ENCODE measurements around the gene GYPA. TPM values are rescaled to one million over a fixed set of nuclear protein-coding genes. Genes with fewer than 3 reads are reported as not detected.
"Not testable (repeated sequence)": the region's sequence is repeated elsewhere in the genome, so short reads cannot be mapped to it uniquely, and the experiment has no call there.

Gene GYPA
- total RNA-seq, 1 experiment from 2014 or later, result not detected

- Histone ChIP-seq H4K20me1 (ENCODE audit: insufficient read depth, low read depth, low read length) (no peaks in the 10 kb centered on the region), H3K9me3 (ENCODE audit: low read length) (no peaks in the 10 kb centered on the region), H3K27me3 (ENCODE audit: low read length) (no peaks in the 10 kb centered on the region), H3K36me3 (ENCODE audit: insufficient read depth, low read length) (no peaks in the 10 kb centered on the region), H3K9ac (ENCODE audit: low read length) (no peak overlapping the region), H3K4me2 (ENCODE audit: low read depth, low read length, poor library complexity, severe bottlenecking) (no peak overlapping the region), H2AFZ (ENCODE audit: low read length) (no peak overlapping the region), H3K27ac (ENCODE audit: low read length) (no peak overlapping the region), H3K4me1 (ENCODE audit: low read length) (no peaks in the 10 kb centered on the region), H3K4me3 (ENCODE audit: low read length) (no peak overlapping the region), H3K9me2 (replicated peaks; ENCODE audit: insufficient read depth, low read length) (no peaks in the 10 kb centered on the region), H3K79me2 (ENCODE audit: low read length) (no peaks in the 10 kb centered on the region)
- DNase-seq, result no peak
Observed at GRCh38 chr4:144176476-144176875, 36.0 kb upstream of the GYPA start.

GRCh38 chr4:144174401-144175067, 34.0 kb upstream of the GYPA start:
- H3K4me3 ChIP-seq (ENCODE audit: low read length), result no peak overlapping the region
- H3K9ac ChIP-seq (ENCODE audit: low read length), result no peak overlapping the region
- H3K4me2 ChIP-seq (ENCODE audit: low read depth, low read length, poor library complexity, severe bottlenecking), result no peak overlapping the region
- no peaks in the 10 kb centered on the region for H3K9me2 ChIP-seq (replicated peaks; ENCODE audit: insufficient read depth, low read length)
- peak; percentile 86 for DNase-seq
- no peaks in the 10 kb centered on the region for H3K27me3 ChIP-seq (ENCODE audit: low read length)
- H3K79me2 ChIP-seq (ENCODE audit: low read length), result no peaks in the 10 kb centered on the region
- H2AFZ ChIP-seq (ENCODE audit: low read length), result no peak overlapping the region
- no peaks in the 10 kb centered on the region for H3K4me1 ChIP-seq (ENCODE audit: low read length)
- H3K9me3 ChIP-seq (ENCODE audit: low read length), result no peaks in the 10 kb centered on the region
- no peak overlapping the region for H3K27ac ChIP-seq (ENCODE audit: low read length)
- no peaks in the 10 kb centered on the region for H4K20me1 ChIP-seq (ENCODE audit: insufficient read depth, low read depth, low read length)
- no peaks in the 10 kb centered on the region for H3K36me3 ChIP-seq (ENCODE audit: insufficient read depth, low read length)

- Histone ChIP-seq H3K36me3 (ENCODE audit: insufficient read depth, low read length) (no peaks in the 10 kb centered on the region), H3K9ac (ENCODE audit: low read length) (no peak overlapping the region), H3K4me3 (ENCODE audit: low read length) (no peak overlapping the region), H3K9me2 (replicated peaks; ENCODE audit: insufficient read depth, low read length) (no peaks in the 10 kb centered on the region), H3K79me2 (ENCODE audit: low read length) (no peaks in the 10 kb centered on the region), H2AFZ (ENCODE audit: low read length) (no peak overlapping the region), H3K4me2 (ENCODE audit: low read depth, low read length, poor library complexity, severe bottlenecking) (no peak overlapping the region), H3K27ac (ENCODE audit: low read length) (no peak overlapping the region), H3K4me1 (ENCODE audit: low read length) (no peaks in the 10 kb centered on the region), H4K20me1 (ENCODE audit: insufficient read depth, low read depth, low read length) (no peaks in the 10 kb centered on the region), H3K9me3 (ENCODE audit: low read length) (no peaks in the 10 kb centered on the region), H3K27me3 (ENCODE audit: low read length) (no peaks in the 10 kb centered on the region)
- no peak for DNase-seq
Observed at GRCh38 chr4:144171697-144172096, 31.2 kb upstream of the GYPA start.

GRCh38 chr4:144169211-144169610, 28.7 kb upstream of the GYPA start:
- Histone ChIP-seq H3K4me1 (ENCODE audit: low read length) (no peaks in the 10 kb centered on the region), H3K27ac (ENCODE audit: low read length) (no peak overlapping the region), H3K36me3 (ENCODE audit: insufficient read depth, low read length) (no peaks in the 10 kb centered on the region), H3K4me3 (ENCODE audit: low read length) (no peak overlapping the region), H3K9me3 (ENCODE audit: low read length) (no peaks in the 10 kb centered on the region), H3K4me2 (ENCODE audit: low read depth, low read length, poor library complexity, severe bottlenecking) (no peak overlapping the region), H3K9me2 (replicated peaks; ENCODE audit: insufficient read depth, low read length) (no peaks in the 10 kb centered on the region), H4K20me1 (ENCODE audit: insufficient read depth, low read depth, low read length) (no peaks in the 10 kb centered on the region), H3K79me2 (ENCODE audit: low read length) (no peaks in the 10 kb centered on the region), H2AFZ (ENCODE audit: low read length) (no peak overlapping the region), H3K9ac (ENCODE audit: low read length) (no peak overlapping the region), H3K27me3 (ENCODE audit: low read length) (no peaks in the 10 kb centered on the region)
- no peak for DNase-seq

GRCh38 chr4:144154044-144154443, 13.5 kb upstream of the GYPA start:
- H3K36me3 ChIP-seq (ENCODE audit: insufficient read depth, low read length), result no peaks in the 10 kb centered on the region
- no peaks in the 10 kb centered on the region for H3K79me2 ChIP-seq (ENCODE audit: low read length)
- no peaks in the 10 kb centered on the region for H3K9me2 ChIP-seq (replicated peaks; ENCODE audit: insufficient read depth, low read length)
- no peak for DNase-seq
- no peaks in the 10 kb centered on the region for H3K9me3 ChIP-seq (ENCODE audit: low read length)
- H3K27me3 ChIP-seq (ENCODE audit: low read length), result no peaks in the 10 kb centered on the region
- H3K4me1 ChIP-seq (ENCODE audit: low read length), result no peaks in the 10 kb centered on the region
- H4K20me1 ChIP-seq (ENCODE audit: insufficient read depth, low read depth, low read length), result no peaks in the 10 kb centered on the region
- H3K4me3 ChIP-seq (ENCODE audit: low read length), result no peak overlapping the region
- H3K27ac ChIP-seq (ENCODE audit: low read length), result no peak overlapping the region
- H3K9ac ChIP-seq (ENCODE audit: low read length), result no peak overlapping the region
- no peak overlapping the region for H3K4me2 ChIP-seq (ENCODE audit: low read depth, low read length, poor library complexity, severe bottlenecking)
- H2AFZ ChIP-seq (ENCODE audit: low read length), result no peak overlapping the region

GRCh38 chr4:144142690-144143326, 2.3 kb upstream of the GYPA start:
- not testable (repeated sequence) for H3K9me2 ChIP-seq (replicated peaks; ENCODE audit: insufficient read depth, low read length); H2AFZ ChIP-seq (ENCODE audit: low read length); H3K4me3 ChIP-seq (ENCODE audit: low read length); H3K9me3 ChIP-seq (ENCODE audit: low read length); H3K79me2 ChIP-seq (ENCODE audit: low read length); H3K4me1 ChIP-seq (ENCODE audit: low read length); H3K9ac ChIP-seq (ENCODE audit: low read length); H3K4me2 ChIP-seq (ENCODE audit: low read depth, low read length, poor library complexity, severe bottlenecking); H3K36me3 ChIP-seq (ENCODE audit: insufficient read depth, low read length); H3K27me3 ChIP-seq (ENCODE audit: low read length); H4K20me1 ChIP-seq (ENCODE audit: insufficient read depth, low read depth, low read length); H3K27ac ChIP-seq (ENCODE audit: low read length)
- peak; percentile 74 for DNase-seq

GRCh38 chr4:144141493-144141892, 975 bp upstream of the GYPA start:
- Histone ChIP-seq H3K27ac (ENCODE audit: low read length) (no peak overlapping the region), H4K20me1 (ENCODE audit: insufficient read depth, low read depth, low read length) (no peaks in the 10 kb centered on the region), H2AFZ (ENCODE audit: low read length) (no peak overlapping the region), H3K36me3 (ENCODE audit: insufficient read depth, low read length) (no peaks in the 10 kb centered on the region), H3K27me3 (ENCODE audit: low read length) (no peaks in the 10 kb centered on the region), H3K4me3 (ENCODE audit: low read length) (no peak overlapping the region), H3K79me2 (ENCODE audit: low read length) (no peaks in the 10 kb centered on the region), H3K4me2 (ENCODE audit: low read depth, low read length, poor library complexity, severe bottlenecking) (no peak overlapping the region), H3K9ac (ENCODE audit: low read length) (no peak overlapping the region), H3K9me2 (replicated peaks; ENCODE audit: insufficient read depth, low read length) (no peaks in the 10 kb centered on the region), H3K9me3 (ENCODE audit: low read length) (no peaks in the 10 kb centered on the region), H3K4me1 (ENCODE audit: low read length) (no peaks in the 10 kb centered on the region)
- DNase-seq, result no peak

GRCh38 chr4:144139991-144140390, 527 bp downstream of the GYPA start:
- H4K20me1 ChIP-seq (ENCODE audit: insufficient read depth, low read depth, low read length); H2AFZ ChIP-seq (ENCODE audit: low read length); H3K36me3 ChIP-seq (ENCODE audit: insufficient read depth, low read length); H3K9me2 ChIP-seq (replicated peaks; ENCODE audit: insufficient read depth, low read length); H3K4me3 ChIP-seq (ENCODE audit: low read length); H3K4me2 ChIP-seq (ENCODE audit: low read depth, low read length, poor library complexity, severe bottlenecking); DNase-seq; H3K27me3 ChIP-seq (ENCODE audit: low read length); H3K9ac ChIP-seq (ENCODE audit: low read length); H3K4me1 ChIP-seq (ENCODE audit: low read length); H3K27ac ChIP-seq (ENCODE audit: low read length); H3K79me2 ChIP-seq (ENCODE audit: low read length); H3K9me3 ChIP-seq (ENCODE audit: low read length): not testable (repeated sequence)

All from Karpas-422 (cell line).